Adipose tissue (tissue), 3 donors: ENCODE data around the gene TP53. TPM values are rescaled to one million over a fixed set of nuclear protein-coding genes. Genes with fewer than 3 reads are reported as not detected.

Experiments
- H3K27ac ChIP-seq: one replicate; pipeline ENCODE4 v1.5.1; 2013; ENCODE audit warnings: low read depth, low read length
- WGBS, 3 donors: extraction: QIAGEN DNeasy Blood & Tissue Kit; methylation state at CpG; one replicate each; pipeline ENCODE4 v1.1.7; 2013; 5-methylcytosine and 5-hydroxymethylcytosine counted together
- polyA plus RNA-seq, 3 donors: library from polyadenylated mRNA; stranded (reverse); fragments of 200-250 nt; gene quantifications; one replicate each; pipeline ENCODE4 v1.2.3, GENCODE V29; 2013
- donor health status: healthy with polysubstance abuse.
- donor health status: Bipolar disorder and iron deficiency.
- donor health status: healthy.

TP53 gene
- polyA plus RNA-seq, 3 donors, result 13.5 to 17.8 (median 16.6) TPM

GRCh38 chr17:7685533-7686221 is 1.6 kb downstream of the TP53 start:
- no peak overlapping the region for H3K27ac ChIP-seq
- WGBS, 3 donors, result 2 to 9% (median 7%) methylated on average over 44 of the region's 44 CpGs

DNA sequence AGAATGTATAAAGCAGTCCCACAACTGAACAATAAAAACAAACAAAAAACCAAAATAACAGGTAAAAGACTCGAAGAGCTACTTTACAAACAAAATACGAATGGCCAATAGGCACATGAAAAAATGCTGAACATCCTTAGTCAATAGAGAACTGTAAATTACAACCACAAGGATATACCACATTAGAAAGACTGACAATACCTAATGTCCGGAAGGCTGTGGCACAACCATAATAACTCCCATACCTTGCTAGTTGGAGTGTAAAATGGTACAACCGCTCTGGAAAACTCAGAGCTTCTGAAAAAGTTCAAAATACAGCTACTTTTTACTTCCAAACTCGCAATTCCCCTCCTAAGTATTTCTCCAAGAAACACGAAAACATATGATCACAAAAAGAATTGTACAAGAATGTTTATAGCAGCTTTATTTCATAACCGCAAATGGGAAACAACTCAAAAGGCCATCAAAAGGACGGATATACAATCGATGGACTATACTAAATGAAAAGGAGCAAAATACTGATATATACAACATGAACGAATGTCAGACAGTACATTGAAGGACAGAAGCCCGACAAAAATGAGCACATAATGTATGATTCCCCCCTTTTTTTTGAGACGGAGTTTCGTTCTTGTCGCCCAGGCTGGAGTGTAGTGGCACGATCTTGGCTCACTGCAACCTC is 2.3 kb downstream of the TP53 start:
- 46 to 70% (median 60%) methylated on average over 15 of the region's 15 CpGs for WGBS, 3 donors

GRCh38 chr17:7677388-7678067 is 9.8 kb downstream of the TP53 start:
- 80 to 82% (median 81%) methylated on average over 10 of the region's 10 CpGs for WGBS, 3 donors
- H3K27ac ChIP-seq, result no peak overlapping the region

More for the DNA sequence above, 2.3 kb downstream of the TP53 start:
- no peak overlapping the region for H3K27ac ChIP-seq

DNA sequence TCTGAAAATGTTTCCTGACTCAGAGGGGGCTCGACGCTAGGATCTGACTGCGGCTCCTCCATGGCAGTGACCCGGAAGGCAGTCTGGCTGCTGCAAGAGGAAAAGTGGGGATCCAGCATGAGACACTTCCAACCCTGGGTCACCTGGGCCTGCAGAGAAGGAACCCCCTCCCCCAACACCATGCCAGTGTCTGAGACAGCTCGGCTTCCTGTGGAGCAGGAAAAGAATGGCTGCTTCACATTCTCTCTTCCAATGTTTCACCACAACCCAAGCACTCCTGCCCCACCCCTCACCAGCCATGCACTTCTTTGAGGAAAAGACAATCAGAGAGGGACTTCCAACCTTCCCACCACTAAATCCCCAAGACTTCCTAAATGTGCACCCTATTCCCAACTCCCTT is 10.8 kb downstream of the TP53 start:
- 74 to 90% (median 84%) methylated on average over 5 of the region's 5 CpGs for WGBS, 3 donors
- no peak overlapping the region for H3K27ac ChIP-seq

GRCh38 chr17:7674934-7675333 is 12.4 kb downstream of the TP53 start:
- H3K27ac ChIP-seq, result no peak overlapping the region
- WGBS, 3 donors, result 91 to 95% (median 92%) methylated on average over 14 of the region's 14 CpGs

GRCh38 chr17:7673239-7673638 is 14.1 kb downstream of the TP53 start:
- WGBS, 3 donors, result 93 to 97% (median 93%) methylated on average over 2 of the region's 2 CpGs
- H3K27ac ChIP-seq, result no peak overlapping the region

GRCh38 chr17:7668482-7668881 is 18.8 kb downstream of the TP53 start:
- WGBS, 3 donors, result 94 to 96% (median 94%) methylated on average over 7 of the region's 7 CpGs
- no peak overlapping the region for H3K27ac ChIP-seq

- WGBS, 3 donors, result 65 to 78% (median 75%) methylated on average over 10 of the region's 10 CpGs
- H3K27ac ChIP-seq, result no peak overlapping the region
Observed at GRCh38 chr17:7667656-7668406, 19.5 kb downstream of the TP53 start.

GRCh38 chr17:7656958-7657609 is 30.2 kb downstream of the TP53 start:
- 35 to 61% (median 59%) methylated on average over 9 to 10 of the region's 10 CpGs for WGBS, 3 donors
- no peak overlapping the region for H3K27ac ChIP-seq

DNA sequence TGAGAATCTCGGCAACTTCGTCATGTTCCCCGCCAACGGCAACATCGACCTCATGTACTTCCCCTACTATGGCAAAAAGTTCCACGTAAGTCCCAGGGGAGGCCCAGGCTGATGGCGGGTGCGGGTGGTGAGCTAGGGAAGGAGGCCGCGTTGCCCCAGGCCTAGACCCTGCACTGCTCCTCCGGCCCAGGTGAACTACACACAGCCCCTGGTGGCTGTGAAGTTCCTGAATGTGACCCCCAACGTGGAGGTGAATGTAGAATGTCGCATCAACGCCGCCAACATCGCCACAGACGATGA is 31.8 kb downstream of the TP53 start:
- 89 to 90% (median 90%) methylated on average over 17 of the region's 17 CpGs for WGBS, 3 donors
- no peak overlapping the region for H3K27ac ChIP-seq

GRCh38 chr17:7654832-7655540 is 32.3 kb downstream of the TP53 start:
- WGBS, 3 donors, result 74 to 83% (median 81%) methylated on average over 16 of the region's 16 CpGs
- H3K27ac ChIP-seq, result no peak overlapping the region

DNA sequence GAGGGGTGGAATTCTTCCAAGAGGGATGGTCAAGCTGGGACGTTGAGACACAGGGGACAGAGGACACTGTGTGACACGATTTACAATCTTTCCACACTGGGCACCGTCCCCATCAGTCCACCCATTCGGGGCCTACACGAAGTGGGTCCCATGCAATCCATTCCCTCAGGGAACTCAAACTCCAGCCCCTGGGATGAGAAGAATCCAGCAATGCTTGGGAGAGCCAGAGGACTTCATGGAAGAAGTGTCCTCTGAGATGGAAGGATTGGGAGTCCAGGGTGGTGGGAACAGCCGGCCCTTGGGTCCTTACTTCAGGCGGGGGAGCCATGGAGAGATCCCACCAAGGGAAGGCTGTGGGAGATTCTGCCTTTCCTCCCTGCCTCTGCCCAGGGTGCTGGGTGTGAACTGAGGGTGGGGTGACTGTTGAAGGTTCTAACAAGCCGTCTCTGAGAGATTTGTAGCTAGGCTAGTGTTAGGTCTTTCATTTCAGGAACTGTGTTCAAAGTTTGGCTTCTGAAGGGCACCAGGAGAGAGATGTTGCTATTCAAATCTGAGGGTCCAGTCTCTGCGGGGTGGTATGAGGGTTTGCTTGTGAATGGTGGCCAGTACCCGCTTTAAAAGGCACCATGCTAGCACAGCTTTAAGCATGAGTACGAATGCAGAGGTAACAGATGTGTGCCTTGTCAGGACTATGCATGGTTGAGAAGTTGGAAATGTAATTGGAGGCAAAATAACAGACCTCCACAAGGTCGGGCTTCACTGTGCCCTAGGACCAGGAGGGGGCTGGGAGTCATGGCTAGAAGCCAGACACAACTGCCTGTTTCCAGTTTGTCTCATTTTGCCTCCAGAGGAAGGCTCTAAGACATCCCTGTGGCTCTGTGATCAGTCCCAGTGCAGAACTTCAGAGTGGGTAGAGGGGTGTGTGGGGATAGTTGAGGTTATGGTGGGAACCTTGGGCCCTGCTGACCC is 34.6 kb downstream of the TP53 start:
- 57 to 75% (median 67%) methylated on average over 12 of the region's 12 CpGs for WGBS, 3 donors
- no peak overlapping the region for H3K27ac ChIP-seq

GRCh38 chr17:7651665-7652387 is 35.5 kb downstream of the TP53 start:
- no peak overlapping the region for H3K27ac ChIP-seq
- 5 to 11% (median 8%) methylated on average over 35 to 54 of the region's 54 CpGs for WGBS, 3 donors

- H3K27ac ChIP-seq, result no peak overlapping the region
- 0 to 2% (median 1%) methylated on average over 29 to 45 of the region's 45 CpGs for WGBS, 3 donors
Observed at GRCh38 chr17:7651097-7651664, 36.1 kb downstream of the TP53 start.

- WGBS, 3 donors, result 1 to 2% (median 1%) methylated on average over 22 to 34 of the region's 34 CpGs
- no peak within 1 kb of the TSS for H3K27ac ChIP-seq
Observed at GRCh38 chr17:7650509-7651096, 36.7 kb downstream of the TP53 start, which contains the start of gene ATP1B2. TSS of gene ATP1B2 (plus strand) at chr17:7650926. CDS start at chr17:7651519, 593 bp downstream.
